OCI-LY7 (cell line): ENCODE results near the gene CDC42BPA.

Source experiments
- EZH2phosphoT487 ChIP-seq: fragments of 200-600 bp; sonication (generic); IDR thresholded peaks from 2 replicates; pipeline ENCODE4 v1.6.1; 2018; ENCODE audit warnings: low read depth, borderline replicate concordance, mild to moderate bottlenecking, mixed run types, antibody characterized with exemption, low read length, moderate library complexity, mixed read lengths
- TF ChIP-seq, protein P1 (sequence below): fragments of 200-600 bp; sonication (generic); conservative IDR thresholded peaks from 2 replicates; pipeline ENCODE4 v1.5.1; 2014; ENCODE audit warnings: mild to moderate bottlenecking, antibody characterized with exemption, low read length, moderate library complexity, mixed read lengths

DNA sequence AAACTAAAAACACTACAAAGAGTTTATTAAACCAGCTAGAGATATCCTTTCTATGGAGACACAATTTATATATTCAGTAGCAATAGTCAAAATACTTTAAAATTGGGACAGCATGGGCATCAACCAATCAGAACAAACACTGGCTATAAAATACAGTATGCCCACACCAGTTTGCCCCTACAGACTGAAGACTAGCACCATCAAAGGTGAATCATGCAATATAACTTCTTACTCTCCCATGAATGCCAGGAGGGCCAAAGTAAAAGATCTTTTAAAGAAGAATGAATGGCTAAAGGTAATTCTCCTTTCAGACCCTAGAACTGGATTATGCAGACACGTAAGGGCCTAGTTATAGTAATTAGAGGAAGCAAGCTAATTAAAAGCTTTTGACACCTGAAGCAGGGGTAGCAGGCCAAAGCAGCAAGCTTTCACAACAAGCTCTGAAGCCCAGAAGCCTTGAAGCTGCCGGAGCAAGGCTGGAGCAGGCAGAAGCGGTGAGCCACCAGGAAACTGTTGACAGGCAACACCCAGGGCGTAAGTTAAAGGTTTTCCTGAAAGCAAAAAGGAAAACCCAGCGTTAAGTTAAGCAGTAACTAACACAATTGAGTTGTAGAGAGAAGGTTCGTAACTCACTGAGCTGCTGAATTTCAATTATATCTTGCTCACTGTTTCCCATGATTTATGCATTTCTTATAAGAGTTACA lies 99.3 kb downstream of the CDC42BPA start:
- TF ChIP-seq, protein P1, sequence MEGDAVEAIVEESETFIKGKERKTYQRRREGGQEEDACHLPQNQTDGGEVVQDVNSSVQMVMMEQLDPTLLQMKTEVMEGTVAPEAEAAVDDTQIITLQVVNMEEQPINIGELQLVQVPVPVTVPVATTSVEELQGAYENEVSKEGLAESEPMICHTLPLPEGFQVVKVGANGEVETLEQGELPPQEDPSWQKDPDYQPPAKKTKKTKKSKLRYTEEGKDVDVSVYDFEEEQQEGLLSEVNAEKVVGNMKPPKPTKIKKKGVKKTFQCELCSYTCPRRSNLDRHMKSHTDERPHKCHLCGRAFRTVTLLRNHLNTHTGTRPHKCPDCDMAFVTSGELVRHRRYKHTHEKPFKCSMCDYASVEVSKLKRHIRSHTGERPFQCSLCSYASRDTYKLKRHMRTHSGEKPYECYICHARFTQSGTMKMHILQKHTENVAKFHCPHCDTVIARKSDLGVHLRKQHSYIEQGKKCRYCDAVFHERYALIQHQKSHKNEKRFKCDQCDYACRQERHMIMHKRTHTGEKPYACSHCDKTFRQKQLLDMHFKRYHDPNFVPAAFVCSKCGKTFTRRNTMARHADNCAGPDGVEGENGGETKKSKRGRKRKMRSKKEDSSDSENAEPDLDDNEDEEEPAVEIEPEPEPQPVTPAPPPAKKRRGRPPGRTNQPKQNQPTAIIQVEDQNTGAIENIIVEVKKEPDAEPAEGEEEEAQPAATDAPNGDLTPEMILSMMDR: no peak
- no peak for TF ChIP-seq EZH2phosphoT487
